Measurements from ENCODE around the gene CIDEC. TPM values are rescaled to one million over a fixed set of nuclear protein-coding genes. Genes with fewer than 3 reads are reported as not detected.

CIDEC gene
- total and polyA plus RNA-seq, 2 experiments from 2014 or later: not detected

GRCh38 chr3:9863058-9863772 lies 16.8 kb downstream of the CIDEC start:
- DNase-seq (ENCODE audit: low spot score) (no peak), ATAC-seq (peak; percentile 8)
- 0 out of 2 replicates have a peak, but pooled peaks cover 2% of the 10 kb centered on the region for H3K27me3 ChIP-seq (ENCODE audit: insufficient read depth)
- H3K79me2 ChIP-seq (replicated peaks; ENCODE audit: insufficient read depth): no peaks in the 10 kb centered on the region
- peaks cover 3% of the 10 kb centered on the region; the same call in 1 of the 2 replicates for H3K4me1 ChIP-seq (ENCODE audit: insufficient read depth)
- H4K20me1 ChIP-seq (replicated peaks; ENCODE audit: insufficient read depth): no peaks in the 10 kb centered on the region
- H2AFZ ChIP-seq: peak overlapping the region; percentile 98; the same call in 1 of the 2 replicates
- peak overlapping the region; percentile 60 for H3K4me3 ChIP-seq
- no peaks in the 10 kb centered on the region for H3K36me3 ChIP-seq (ENCODE audit: insufficient read depth)
- H3K4me1 Mint-ChIP-seq: peaks cover 24% of the 10 kb centered on the region
- no peaks in the 10 kb centered on the region for H3F3A ChIP-seq (replicated peaks; ENCODE audit: low read depth)
- no peaks in the 10 kb centered on the region for H3K9me2 ChIP-seq (ENCODE audit: insufficient read depth)
- no peak overlapping the region for H3K27ac ChIP-seq (ENCODE audit: low read depth)
- TF ChIP-seq EZH2 (IDR thresholded peaks at IDR 0.05; ENCODE audit: low read depth, unreplicated experiment): no peak
- TF ChIP-seq POLR2AphosphoS5 (IDR thresholded peaks at IDR 0.05; ENCODE audit: low read depth): no peak
- TF ChIP-seq STAT1 (IDR thresholded peaks at IDR 0.05; ENCODE audit: unreplicated experiment): no peak
- no peak for TF ChIP-seq ZNF331 (CRISPR knock-in tag; IDR thresholded peaks at IDR 0.05; ENCODE audit: low read depth)
- no peak for TF ChIP-seq ETS1 (IDR thresholded peaks at IDR 0.05)
- no peak for TF ChIP-seq REST (IDR thresholded peaks at IDR 0.05; ENCODE audit: unreplicated experiment)
- TF ChIP-seq JUNB (IDR thresholded peaks at IDR 0.05; ENCODE audit: unreplicated experiment): no peak
- TF ChIP-seq EZH2phosphoT487 (IDR thresholded peaks at IDR 0.05; ENCODE audit: unreplicated experiment): no peak
- no peak for TF ChIP-seq CREB1 (CRISPR knock-in tag; IDR thresholded peaks at IDR 0.05; ENCODE audit: low read depth)
- no peaks in the 10 kb centered on the region for H3K36me3 Mint-ChIP-seq (ENCODE audit: low read depth)
- peak overlapping the region; percentile 32; the same call in 1 of the 3 replicates for H3K4me3 Mint-ChIP-seq
- H3K4me2 ChIP-seq: peak overlapping the region; percentile 88
- peaks cover 11% of the 10 kb centered on the region for H3K27me3 Mint-ChIP-seq (ENCODE audit: insufficient read depth, low read depth, poor library complexity)
- H3K27ac Mint-ChIP-seq: no peak overlapping the region
- no peaks in the 10 kb centered on the region for H3K9me3 Mint-ChIP-seq

- no peaks in the 10 kb centered on the region for H3K9me3 Mint-ChIP-seq
- H3K4me2 ChIP-seq: peak overlapping the region; percentile 88
- peak; percentile 93 for ATAC-seq
Observed at GRCh38 chr3:9862391-9863057, 17.5 kb downstream of the CIDEC start.

More at GRCh38 chr3:9862391-9863057, 17.5 kb downstream of the CIDEC start:
- no peak overlapping the region for H3K27ac ChIP-seq (ENCODE audit: low read depth)
- H3K4me3 ChIP-seq: peak overlapping the region; percentile 60
- H4K20me1 ChIP-seq (replicated peaks; ENCODE audit: insufficient read depth): no peaks in the 10 kb centered on the region
- H3K27me3 Mint-ChIP-seq (ENCODE audit: insufficient read depth, low read depth, poor library complexity): peaks cover 11% of the 10 kb centered on the region
- H3K4me1 ChIP-seq (ENCODE audit: insufficient read depth): peaks cover 3% of the 10 kb centered on the region; the same call in 1 of the 2 replicates
- no peaks in the 10 kb centered on the region for H3F3A ChIP-seq (replicated peaks; ENCODE audit: low read depth)
- H2AFZ ChIP-seq: peak overlapping the region; percentile 98
- no peaks in the 10 kb centered on the region for H3K79me2 ChIP-seq (replicated peaks; ENCODE audit: insufficient read depth)
- H3K36me3 ChIP-seq (ENCODE audit: insufficient read depth): no peaks in the 10 kb centered on the region
- no peak overlapping the region for H3K27ac Mint-ChIP-seq
- peak; percentile 84 for DNase-seq (ENCODE audit: low spot score)
- no peaks in the 10 kb centered on the region for H3K36me3 Mint-ChIP-seq (ENCODE audit: low read depth)
- TF ChIP-seq JUNB (IDR thresholded peaks at IDR 0.05; ENCODE audit: unreplicated experiment): no peak
- TF ChIP-seq CTCF (conservative IDR thresholded peaks at IDR 0.05; ENCODE audit: low read depth in 2 of 2): peak; percentile 28 to 54; a peak in 3 of 4 replicates
- TF ChIP-seq POLR2AphosphoS5 (IDR thresholded peaks at IDR 0.05; ENCODE audit: low read depth): peak; percentile 45; the same call in 1 of the 2 replicates
- TF ChIP-seq STAT1 (IDR thresholded peaks at IDR 0.05; ENCODE audit: unreplicated experiment): no peak
- TF ChIP-seq ZNF114 (CRISPR knock-in tag; IDR thresholded peaks at IDR 0.05): no peak
- H3K4me1 Mint-ChIP-seq: peaks cover 25% of the 10 kb centered on the region
- H3K9me2 ChIP-seq (ENCODE audit: insufficient read depth): no peaks in the 10 kb centered on the region
- peak overlapping the region; percentile 66 for H3K4me3 Mint-ChIP-seq
- 0 out of 2 replicates have a peak, but pooled peaks cover 2% of the 10 kb centered on the region for H3K27me3 ChIP-seq (ENCODE audit: insufficient read depth)

Data from GM23338 (cell line).